Measurements from ENCODE around the gene ASIC1. TPM values are rescaled to one million over a fixed set of nuclear protein-coding genes. Genes with fewer than 3 reads are reported as not detected.

ASIC1 gene
- total RNA-seq, 8 experiments from 2014 or later: 1.3 to 14.5 (median 7.6) TPM

DNA sequence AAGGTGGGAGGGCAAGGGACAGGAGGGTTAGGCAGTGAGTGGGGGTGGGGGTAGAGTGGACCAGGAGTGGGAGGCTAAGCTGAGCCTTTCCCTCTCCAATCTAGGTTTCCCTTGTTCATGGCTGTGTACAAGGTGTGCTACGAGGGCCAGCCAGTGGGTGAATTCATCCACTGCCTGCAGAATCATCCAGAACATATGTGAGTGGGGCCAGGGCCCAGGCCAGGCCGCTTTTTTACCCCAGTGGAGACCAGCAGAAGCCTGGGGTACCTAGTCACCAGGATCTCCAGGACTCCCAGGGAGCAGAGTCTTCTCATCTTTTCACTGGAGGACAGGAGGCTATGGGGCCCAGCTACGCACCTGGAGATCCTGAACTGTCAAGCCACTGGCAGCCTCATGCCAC, 51.9 kb downstream of the ASIC1 start:
- 92% methylated on average over 2 of the region's 3 CpGs; no CpG with 5 or more reads in 9 of the 10 experiments for whole genome bisulfite sequencing, 10 experiments
- in situ Hi-C loops (cut with MboI; ENCODE audit: low pct_unique_long_range_greater_than_20kb in 2 of 9, low sequenced_read_pairs in 9 of 9, unreplicated experiment in 9 of 9): no loop called here
- Histone ChIP-seq H3K27ac (no peak overlapping the region), H3K4me3 (no peak overlapping the region), H3K4me1 (replicated peaks in 1 of 2) (peaks cover 23 to 31% of the 10 kb centered on the region in 2 donors)
- no peak for ATAC-seq (replicated peaks in 6 of 8)

- in situ Hi-C loops (cut with MboI; ENCODE audit: low pct_unique_long_range_greater_than_20kb in 2 of 9, low sequenced_read_pairs in 9 of 9, unreplicated experiment in 9 of 9): no loop called here
- 60 to 81% (median 63%) methylated on average over 1 to 3 of the region's 8 CpGs; no CpG with 5 or more reads in 6 of the 10 experiments for WGBS, 10 experiments
- ATAC-seq (replicated peaks in 6 of 8): no peak
- Histone ChIP-seq H3K4me1 (replicated peaks in 1 of 2) (peaks cover 23 to 31% of the 10 kb centered on the region in 2 donors), H3K27ac (peak overlapping the region in 1 of 2 donors; percentile 26), H3K4me3 (no peak overlapping the region)
Measured at GRCh38 chr12:50110127-50110761, 52.8 kb downstream of the ASIC1 start.

DNA sequence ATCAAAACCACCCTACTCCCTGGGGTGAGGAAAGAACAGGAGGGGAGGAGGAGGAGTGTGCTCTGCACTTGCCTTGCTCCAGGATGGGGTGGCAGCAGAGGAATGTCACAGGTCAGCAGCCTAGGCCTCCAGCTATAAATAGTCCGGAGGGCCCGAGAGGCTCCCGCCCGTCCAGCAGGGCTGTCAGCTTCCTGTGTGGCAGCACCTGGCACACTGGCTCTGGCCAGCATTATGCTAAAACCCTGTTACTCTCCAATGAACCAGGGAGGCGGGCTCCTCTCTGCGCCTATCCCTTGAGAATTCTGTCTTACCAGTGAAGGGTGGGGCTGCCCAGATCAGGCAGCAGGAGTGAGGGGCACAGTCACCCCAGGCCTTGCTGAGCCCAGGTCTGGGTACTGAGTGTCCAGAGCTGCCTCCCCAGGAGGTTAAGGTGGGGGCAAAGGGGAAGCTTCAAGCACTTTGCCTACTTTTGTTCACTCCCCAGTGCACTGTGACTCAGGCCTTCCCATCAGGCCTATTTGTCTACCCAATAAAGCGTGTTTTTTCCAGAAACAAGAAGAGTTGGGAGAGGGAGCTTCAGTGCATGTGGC, 53.5 kb downstream of the ASIC1 start:
- H3K4me1 ChIP-seq (replicated peaks in 1 of 2): peaks cover 23 to 30% of the 10 kb centered on the region in 2 donors
- WGBS, 10 experiments: 0 to 83% (median 58%) methylated on average over 1 to 3 of the region's 7 CpGs; no CpG with 5 or more reads in 4 of the 10 experiments
- peak overlapping the region in 1 of 2 donors; percentile 68 for H3K27ac ChIP-seq
- ATAC-seq (replicated peaks in 6 of 8): peak in 3 of 8 experiments; percentile 1 to 3 (median 2)
- in situ Hi-C loops (cut with MboI; ENCODE audit: low pct_unique_long_range_greater_than_20kb in 2 of 9, low sequenced_read_pairs in 9 of 9, unreplicated experiment in 9 of 9): no loop called here
- H3K4me3 ChIP-seq: no peak overlapping the region

GRCh38 chr12:50111395-50111692, 53.9 kb downstream of the ASIC1 start:
- peak overlapping the region; percentile 17 to 68 for H3K27ac ChIP-seq
- ATAC-seq (replicated peaks in 6 of 8): peak in 5 of 8 experiments; percentile 3 to 11 (median 10)
- peak overlapping the region; percentile 17 to 26 (median 19) for H3K4me3 ChIP-seq
- H3K4me1 ChIP-seq (replicated peaks in 1 of 2): peaks cover 23 to 26% of the 10 kb centered on the region in 2 donors
- in situ Hi-C loops (cut with MboI; ENCODE audit: low pct_unique_long_range_greater_than_20kb in 2 of 9, low sequenced_read_pairs in 9 of 9, unreplicated experiment in 9 of 9): no loop called here
- WGBS, 10 experiments: 0 to 10% (median 5%) methylated on average over 2 to 9 of the region's 19 CpGs; no CpG with 5 or more reads in 7 of the 10 experiments

- ATAC-seq (replicated peaks in 6 of 8): peak; percentile 83 to 90 (median 88)
- in situ Hi-C loops (cut with MboI; ENCODE audit: low pct_unique_long_range_greater_than_20kb in 2 of 9, low sequenced_read_pairs in 9 of 9, unreplicated experiment in 9 of 9): no loop called here
Measured at GRCh38 chr12:50111693-50112455, 54.5 kb downstream of the ASIC1 start, which contains the start of gene COX14. COX14 (plus strand) TSS chr12:50112236; CDS start chr12:50120044, 7,808 bp downstream.

GRCh38 chr12:50112456-50113218, 55.2 kb downstream of the ASIC1 start:
- ATAC-seq (replicated peaks in 6 of 8): peak in 2 of 8 experiments; percentile 11 to 22
- 3 to 68% (median 33%) methylated on average over 2 to 15 of the region's 26 CpGs; no CpG with 5 or more reads in 1 of the 10 experiments for WGBS, 10 experiments
- in situ Hi-C loops (cut with MboI; ENCODE audit: low pct_unique_long_range_greater_than_20kb in 2 of 9, low sequenced_read_pairs in 9 of 9, unreplicated experiment in 9 of 9): no loop called here
- Histone ChIP-seq H3K27ac (peak overlapping the region; percentile 73 to 92), H3K4me3 (peak overlapping the region; percentile 49 to 71 (median 65)), H3K4me1 (replicated peaks in 1 of 2) (peaks cover 23 to 26% of the 10 kb centered on the region in 2 donors)

More at GRCh38 chr12:50111693-50112455, 54.5 kb downstream of the ASIC1 start, which contains the start of gene COX14:
- Histone ChIP-seq H3K4me1 (replicated peaks in 1 of 2) (peaks cover 23 to 26% of the 10 kb centered on the region in 2 donors), H3K27ac (peak within 1 kb of the TSS; percentile 73 to 92), H3K4me3 (peak within 1 kb of the TSS; percentile 49 to 71 (median 65))
- WGBS, 10 experiments: 0 to 3% (median 0%) methylated on average over 1 to 9 of the region's 59 CpGs; no CpG with 5 or more reads in 3 of the 10 experiments

DNA sequence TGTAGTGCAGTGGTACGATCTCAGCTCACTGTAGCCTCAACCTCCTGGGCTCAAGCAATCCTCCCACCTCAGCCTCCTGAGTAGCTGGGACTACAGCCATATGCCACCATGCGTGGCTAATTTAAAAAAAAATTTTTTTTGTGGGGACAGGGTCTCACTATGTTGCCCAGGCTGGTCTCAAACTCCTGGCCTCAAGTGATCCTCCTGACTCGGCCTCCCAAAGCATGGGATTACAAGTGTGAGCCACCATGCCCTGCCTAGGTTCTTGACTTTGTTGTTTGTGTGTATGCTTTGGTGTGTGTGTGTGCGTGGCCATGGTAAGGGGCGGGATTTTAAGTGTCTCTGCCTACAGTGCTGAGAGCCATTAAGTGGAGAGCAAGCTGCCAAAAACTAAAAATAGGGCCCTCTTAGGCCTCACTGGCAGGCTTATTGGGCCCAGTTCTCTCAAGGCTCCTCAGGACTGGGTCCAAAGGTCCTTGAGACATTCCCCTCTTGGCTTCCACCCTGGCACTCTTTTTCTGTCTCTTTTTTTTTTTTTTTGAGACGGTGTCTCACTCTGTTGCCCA, 59.7 kb downstream of the ASIC1 start:
- 75 to 100% (median 85%) methylated on average over 1 to 5 of the region's 6 CpGs; no CpG with 5 or more reads in 4 of the 10 experiments for WGBS, 10 experiments
- no peak for ATAC-seq (replicated peaks in 6 of 8)
- in situ Hi-C loops (cut with MboI; ENCODE audit: low pct_unique_long_range_greater_than_20kb in 2 of 9, low sequenced_read_pairs in 9 of 9, unreplicated experiment in 9 of 9): no loop called here
- no peak overlapping the region for H3K27ac ChIP-seq
- H3K4me3 ChIP-seq: no peak overlapping the region
- peaks cover 8% of the 10 kb centered on the region in 2 donors for H3K4me1 ChIP-seq (replicated peaks in 1 of 2)

GRCh38 chr12:50119387-50119786, 62.0 kb downstream of the ASIC1 start:
- Histone ChIP-seq H3K27ac (no peak overlapping the region), H3K4me1 (replicated peaks in 1 of 2) (no peaks in the 10 kb centered on the region), H3K4me3 (no peak overlapping the region)
- in situ Hi-C loops (cut with MboI; ENCODE audit: low pct_unique_long_range_greater_than_20kb in 2 of 9, low sequenced_read_pairs in 9 of 9, unreplicated experiment in 9 of 9): no loop called here
- no peak for ATAC-seq (replicated peaks in 6 of 8)
- 93 to 100% (median 100%) methylated on average over 1 to 2 of the region's 2 CpGs; no CpG with 5 or more reads in 6 of the 10 experiments for WGBS, 10 experiments

DNA sequence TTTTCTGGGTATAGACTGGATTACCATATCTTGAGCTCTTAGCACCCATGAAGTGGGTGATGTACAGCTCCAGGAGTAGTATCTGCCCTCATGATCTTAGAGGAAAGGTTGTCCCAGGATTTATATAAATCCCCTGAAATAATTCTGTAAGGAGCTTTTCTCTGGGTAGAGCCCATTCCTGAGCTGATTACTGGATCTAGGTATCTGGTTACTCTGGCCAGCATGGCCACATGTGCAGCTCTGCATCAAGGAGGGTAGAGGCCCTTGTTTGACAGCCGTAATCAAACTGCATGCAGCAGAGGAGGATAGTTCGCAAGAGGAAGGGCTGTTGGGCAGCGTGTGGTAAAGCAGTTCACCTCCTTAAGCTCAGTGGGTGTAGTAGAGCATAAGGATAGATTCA, 63.1 kb downstream of the ASIC1 start:
- ATAC-seq (replicated peaks in 6 of 8): no peak
- in situ Hi-C loops (cut with MboI; ENCODE audit: low pct_unique_long_range_greater_than_20kb in 2 of 9, low sequenced_read_pairs in 9 of 9, unreplicated experiment in 9 of 9): no loop called here
- Histone ChIP-seq H3K27ac (no peak overlapping the region), H3K4me1 (replicated peaks in 1 of 2) (no peaks in the 10 kb centered on the region), H3K4me3 (no peak overlapping the region)
- 82 to 100% (median 94%) methylated on average over 2 to 3 of the region's 3 CpGs; no CpG with 5 or more reads in 3 of the 10 experiments for WGBS, 10 experiments

- ATAC-seq (replicated peaks in 6 of 8): no peak
- no peaks in the 10 kb centered on the region for H3K4me1 ChIP-seq (replicated peaks in 1 of 2)
- in situ Hi-C loops (cut with MboI; ENCODE audit: low pct_unique_long_range_greater_than_20kb in 2 of 9, low sequenced_read_pairs in 9 of 9, unreplicated experiment in 9 of 9): no loop called here
- H3K4me3 ChIP-seq: no peak overlapping the region
- WGBS, 10 experiments: 82 to 100% (median 97%) methylated on average over 2 to 3 of the region's 3 CpGs; no CpG with 5 or more reads in 4 of the 10 experiments
- H3K27ac ChIP-seq: no peak overlapping the region
Measured at GRCh38 chr12:50120953-50121352, 63.6 kb downstream of the ASIC1 start.

DNA sequence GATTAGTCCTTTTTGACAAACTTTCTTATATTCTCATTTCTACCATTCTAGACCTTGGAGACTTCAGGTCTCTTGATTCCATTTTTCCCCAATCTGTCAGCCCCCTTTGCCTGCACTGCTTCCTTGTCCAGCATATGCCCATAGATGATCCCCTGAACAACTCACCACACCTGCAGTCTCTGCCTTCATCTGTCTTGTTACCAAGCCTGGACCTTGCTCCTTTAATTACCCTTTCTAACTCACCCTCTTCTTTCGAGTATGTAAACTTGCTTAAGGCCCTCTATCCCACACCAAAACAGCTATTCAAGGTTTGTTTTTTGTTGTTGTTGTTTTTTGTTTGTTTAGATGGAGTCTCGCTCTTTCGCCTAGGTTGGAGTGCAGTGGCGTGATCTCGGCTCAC, 64.2 kb downstream of the ASIC1 start:
- no peak for ATAC-seq (replicated peaks in 6 of 8)
- H3K4me3 ChIP-seq: no peak overlapping the region
- WGBS, 10 experiments: 86 to 100% (median 100%) methylated on average over 1 to 5 of the region's 5 CpGs
- H3K27ac ChIP-seq: no peak overlapping the region
- in situ Hi-C loops (cut with MboI; ENCODE audit: low pct_unique_long_range_greater_than_20kb in 2 of 9, low sequenced_read_pairs in 9 of 9, unreplicated experiment in 9 of 9): no loop called here
- H3K4me1 ChIP-seq (replicated peaks in 1 of 2): no peaks in the 10 kb centered on the region

- H3K4me3 ChIP-seq: no peak overlapping the region
- 88 to 100% (median 100%) methylated on average over 1 to 2 of the region's 2 CpGs; no CpG with 5 or more reads in 4 of the 10 experiments for WGBS, 10 experiments
- H3K4me1 ChIP-seq (replicated peaks in 1 of 2): no peaks in the 10 kb centered on the region
- in situ Hi-C loops (cut with MboI; ENCODE audit: low pct_unique_long_range_greater_than_20kb in 2 of 9, low sequenced_read_pairs in 9 of 9, unreplicated experiment in 9 of 9): no loop called here
- no peak overlapping the region for H3K27ac ChIP-seq
- ATAC-seq (replicated peaks in 6 of 8): peak in 3 of 8 experiments; percentile 39 to 56 (median 43)
Measured at GRCh38 chr12:50123203-50123602, 65.8 kb downstream of the ASIC1 start.

Data from motor neuron (in vitro differentiated cells).